GM12891 (cell line): ENCODE results near the gene SLCO3A1.

Experiments
- DNase-seq: peaks from one replicate; pipeline ENCODE4 v3.0.0; 2011; ENCODE audit warnings: low spot score; ENCODE audit not compliant: insufficient read length
- FAIRE-seq: peaks from 2 replicates; lab custom pipeline; 2011; peaks lifted over from hg19 to GRCh38; lab: Jason Lieb, UNC
- PAX5 ChIP-seq: IDR thresholded peaks from 2 replicates; pipeline ENCODE4 v1.6.1; 2011; ENCODE audit warnings: low read length, moderate library complexity, mild to moderate bottlenecking; ENCODE audit not compliant: insufficient read depth, severe bottlenecking
- POLR2A ChIP-seq: IDR thresholded peaks from 2 replicates; pipeline ENCODE4 v1.6.1; 2011; ENCODE audit warnings: low read depth, low read length, control low read depth
- POLR2AphosphoS5 ChIP-seq: IDR thresholded peaks from 2 replicates; pipeline ENCODE4 v1.6.1; 2011; ENCODE audit warnings: low read depth, low read length, control low read depth
- POU2F2 ChIP-seq: IDR thresholded peaks from 2 replicates; pipeline ENCODE4 v1.6.1; 2011; ENCODE audit warnings: low read depth, mild to moderate bottlenecking, control low read depth, low read length, moderate library complexity
- SPI1 ChIP-seq: IDR thresholded peaks from 2 replicates; pipeline ENCODE4 v1.6.1; 2011; ENCODE audit warnings: low read depth, low read length, control low read depth
- TAF1 ChIP-seq: IDR thresholded peaks from 2 replicates; pipeline ENCODE4 v1.6.1; 2011; ENCODE audit warnings: low read depth, low read length, control low read depth

Gene SLCO3A1

DNA sequence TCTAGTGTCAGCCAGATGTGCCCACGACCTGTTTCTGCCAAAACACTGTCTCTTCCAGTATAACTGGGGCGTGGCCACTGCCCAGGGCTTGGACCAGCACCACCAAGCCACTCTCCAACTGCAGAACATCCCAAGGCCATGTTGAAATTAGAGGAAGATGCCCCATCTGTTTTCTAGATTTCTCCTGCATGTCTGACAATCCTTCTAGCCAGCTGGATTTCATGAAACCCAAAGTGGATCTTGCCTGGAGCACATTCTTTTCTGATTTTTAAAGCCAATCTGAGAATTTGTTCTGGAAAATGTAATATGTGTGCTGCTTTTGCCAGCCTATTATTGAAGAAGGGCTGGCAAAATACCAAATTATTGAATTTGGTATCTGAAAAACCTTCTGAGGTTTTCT lies 182.5 kb downstream of the SLCO3A1 start:
- FAIRE-seq: no peak
- no peak for DNase-seq

DNA sequence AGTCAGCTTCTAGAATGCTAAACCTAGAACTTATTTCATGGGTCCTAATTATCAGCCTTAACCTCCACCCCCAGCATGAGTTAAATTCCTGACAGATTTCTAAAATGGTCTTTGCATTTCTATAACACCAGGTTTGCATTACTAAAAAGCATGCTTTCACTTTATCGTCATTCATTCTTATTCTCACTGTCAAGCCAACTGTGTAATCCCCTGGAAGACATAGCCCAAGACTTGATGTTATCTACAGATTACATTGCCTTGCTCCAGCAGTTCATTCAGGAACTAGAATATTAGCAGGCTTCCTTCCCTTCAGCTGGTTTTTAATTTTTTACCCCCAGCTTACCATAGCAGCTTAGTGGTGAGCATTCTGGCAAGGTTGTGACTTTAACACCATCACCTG lies 184.0 kb downstream of the SLCO3A1 start:
- no peak for DNase-seq
- no peak for FAIRE-seq
- TF ChIP-seq POLR2A: no peak
- no peak for TF ChIP-seq SPI1
- TF ChIP-seq PAX5: no peak
- no peak for TF ChIP-seq TAF1
- no peak for TF ChIP-seq POU2F2
- no peak for TF ChIP-seq POLR2AphosphoS5

More for the DNA sequence above, 182.5 kb downstream of the SLCO3A1 start:
- TF ChIP-seq POLR2A (no peak), PAX5 (no peak), POLR2AphosphoS5 (no peak), SPI1 (no peak)

DNA sequence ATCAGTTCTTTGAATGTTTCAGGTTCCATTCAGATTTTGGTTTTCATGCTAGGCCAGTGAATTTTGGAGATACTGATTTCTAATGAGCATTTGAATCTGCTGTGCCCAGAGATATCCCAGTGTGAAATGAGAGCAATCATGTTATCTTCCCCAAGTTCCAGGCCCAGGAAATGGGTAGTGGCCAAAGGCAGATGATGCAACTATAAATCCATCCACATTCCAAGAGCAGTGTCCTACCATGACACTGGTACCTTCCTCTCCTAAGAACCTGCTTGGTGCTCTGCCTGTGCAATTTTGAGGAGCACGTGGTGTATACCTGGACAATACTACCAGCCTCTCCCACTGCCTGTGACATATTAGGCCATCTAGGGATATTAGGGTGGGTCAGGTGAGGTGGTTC lies 186.8 kb downstream of the SLCO3A1 start:
- no peak for TF ChIP-seq POLR2AphosphoS5
- no peak for TF ChIP-seq SPI1
- no peak for TF ChIP-seq TAF1
- TF ChIP-seq POU2F2: no peak
- no peak for TF ChIP-seq POLR2A
- TF ChIP-seq PAX5: no peak
- FAIRE-seq: no peak
- no peak for DNase-seq

DNA sequence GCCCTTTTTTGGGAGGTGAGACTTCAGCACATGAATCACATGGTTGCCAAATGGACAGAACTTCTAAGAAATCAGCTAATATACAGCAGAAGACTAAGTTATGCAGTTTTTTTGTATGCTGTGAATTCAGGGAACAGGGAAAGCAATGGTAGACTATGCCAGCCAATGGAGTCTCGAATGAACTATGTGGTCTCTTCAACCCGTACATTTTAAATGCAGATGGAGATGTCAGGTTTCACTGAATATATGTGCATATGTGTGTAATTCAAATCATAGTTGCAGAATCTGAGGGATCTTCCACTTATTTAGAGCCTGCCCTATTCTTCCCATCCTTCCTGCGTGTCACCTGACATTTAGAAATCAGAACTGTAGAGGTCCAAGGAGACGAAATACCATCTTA lies 187.9 kb downstream of the SLCO3A1 start:
- DNase-seq (no peak), FAIRE-seq (no peak)
- TF ChIP-seq SPI1 (no peak), POU2F2 (no peak), TAF1 (no peak)

DNA sequence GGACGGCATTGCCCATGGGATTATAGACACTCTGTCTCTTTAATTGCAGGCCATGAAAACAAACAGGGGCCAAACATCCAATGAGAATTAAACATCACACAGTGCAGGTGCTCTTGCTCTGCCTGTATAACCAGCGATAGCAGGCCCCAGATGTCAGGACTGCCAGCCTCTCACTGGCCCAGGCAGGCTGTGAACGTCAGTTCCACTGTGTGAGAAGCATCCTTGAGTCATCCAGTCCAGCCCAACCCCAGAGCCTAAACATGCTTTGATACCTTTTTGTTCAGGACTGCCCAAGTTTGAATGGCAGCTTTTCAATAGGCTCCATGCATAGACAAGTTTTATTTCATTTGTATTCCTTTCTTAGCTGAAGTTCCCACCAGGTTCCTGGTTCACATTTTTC lies 189.8 kb downstream of the SLCO3A1 start:
- TF ChIP-seq POLR2AphosphoS5 (no peak), SPI1 (no peak), PAX5 (no peak), POU2F2 (no peak), TAF1 (no peak), POLR2A (no peak)
- DNase-seq (no peak), FAIRE-seq (no peak)

GRCh38 chr15:92044203-92044909 lies 190.8 kb downstream of the SLCO3A1 start:
- FAIRE-seq (no peak), DNase-seq (no peak)
- no peak for TF ChIP-seq TAF1
- TF ChIP-seq POU2F2: no peak
- no peak for TF ChIP-seq POLR2A
- TF ChIP-seq SPI1: no peak
- no peak for TF ChIP-seq POLR2AphosphoS5
- no peak for TF ChIP-seq PAX5

DNA sequence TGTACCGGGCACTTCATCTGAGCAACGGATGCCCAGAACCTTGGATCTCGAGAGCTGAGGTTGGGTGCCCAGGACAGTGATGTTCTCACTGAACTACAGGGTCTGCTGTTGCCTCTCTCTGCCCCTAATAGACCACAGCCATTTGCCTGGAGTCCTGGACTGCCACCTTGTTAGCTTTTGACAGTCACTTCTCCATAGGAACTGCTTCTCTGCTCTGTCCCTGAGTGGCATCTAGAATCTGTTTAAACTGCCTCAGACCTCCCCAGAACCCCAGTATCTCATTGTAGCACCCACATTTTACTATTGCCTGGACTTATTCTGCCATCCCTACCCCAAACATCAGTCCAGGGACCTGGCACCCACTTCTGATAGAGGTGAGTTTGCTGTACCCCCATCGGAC lies 194.4 kb downstream of the SLCO3A1 start:
- DNase-seq (no peak), FAIRE-seq (no peak)
- TF ChIP-seq POU2F2 (no peak), POLR2A (no peak), TAF1 (no peak), SPI1 (no peak), PAX5 (no peak), POLR2AphosphoS5 (no peak)

DNA sequence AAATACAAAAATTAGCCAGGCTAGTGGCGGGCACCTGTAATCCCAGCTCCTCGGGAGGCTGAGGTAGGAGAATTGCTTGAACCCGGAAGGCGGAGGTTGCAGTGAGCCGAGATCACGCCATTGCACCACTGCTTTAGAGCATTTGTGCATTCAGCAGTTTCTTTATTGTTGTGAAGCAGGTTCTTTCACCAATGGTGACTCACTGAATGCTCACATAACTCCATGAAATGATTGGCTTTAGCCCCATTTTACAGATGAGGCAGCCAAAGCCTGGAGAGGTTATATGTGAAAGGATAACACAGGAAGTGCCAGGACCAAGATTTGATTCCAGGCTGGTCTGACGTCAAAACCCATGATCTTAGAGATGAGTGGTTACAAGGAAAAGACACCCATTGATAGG lies 195.2 kb downstream of the SLCO3A1 start:
- FAIRE-seq (no peak), DNase-seq (no peak)
- no peak for TF ChIP-seq SPI1
- TF ChIP-seq PAX5: no peak
- no peak for TF ChIP-seq POLR2A
- TF ChIP-seq TAF1: no peak
- no peak for TF ChIP-seq POLR2AphosphoS5
- no peak for TF ChIP-seq POU2F2

GRCh38 chr15:92049290-92049989 lies 195.9 kb downstream of the SLCO3A1 start:
- FAIRE-seq (no peak), DNase-seq (no peak)

More at GRCh38 chr15:92049290-92049989, 195.9 kb downstream of the SLCO3A1 start:
- TF ChIP-seq TAF1 (no peak), POLR2A (no peak), SPI1 (no peak), PAX5 (no peak), POU2F2 (no peak), POLR2AphosphoS5 (no peak)
